PC-3 (cell line): ENCODE data around the gene STAG1. TPM values are rescaled to one million over a fixed set of nuclear protein-coding genes. Genes with fewer than 3 reads are reported as not detected.

Experiments used
- ATAC-seq: fragments of 200-7000 bp; cut with Tn5 transposase; 2 replicates; pipeline ENCODE4 v1.9.1; 2020; ENCODE audit warnings: mild to moderate bottlenecking, moderate library complexity
- BruUV-seq: library from RNA; stranded (reverse); fragments of 400-500 nt; replicated peaks from 2 replicates; lab custom pipeline; 2021; lab: Mats Ljungman, UMichigan
- CTCF ChIA-PET: fragments of 300-600 bp; sonication (Branson Sonifier 250); formaldehyde crosslinking; loops from one replicate; lab custom pipeline; 2022; ENCODE audit warnings: antibody characterized with exemption; lab: Charles Lee
- POLR2A ChIA-PET: fragments of 300-600 bp; sonication (Branson Sonifier 250); formaldehyde crosslinking; loops from one replicate; lab custom pipeline; 2022; ENCODE audit warnings: antibody characterized with exemption; ENCODE audit not compliant: unreplicated experiment; lab: Charles Lee
- DNase-seq: peaks from one replicate; pipeline ENCODE4 v3.0.0-alpha.2; 2015
- H2AFZ ChIP-seq: fragments of 300-600 bp; sonication (generic); 2 replicates; pipeline ENCODE4 v1.6.0; 2016; ENCODE audit warnings: antibody characterized with exemption, low read length
- H3F3A ChIP-seq: fragments of 300-600 bp; sonication (generic); one replicate; pipeline ENCODE4 v1.6.0; 2017; ENCODE audit warnings: antibody characterized with exemption, low read length, control low read depth, mild to moderate bottlenecking; ENCODE audit not compliant: unreplicated experiment
- H3K27ac ChIP-seq: fragments of 300-600 bp; sonication (generic); 2 replicates; pipeline ENCODE4 v1.5.1; 2016; ENCODE audit warnings: mild to moderate bottlenecking, low read length
- H3K27me3 ChIP-seq: fragments of 300-600 bp; sonication (generic); 2 replicates; pipeline ENCODE4 v1.6.1; 2016; ENCODE audit warnings: low read length, mixed read lengths
- H3K36me3 ChIP-seq: fragments of 300-600 bp; sonication (generic); 2 replicates; pipeline ENCODE4 v1.6.1; 2016; ENCODE audit warnings: low read depth, mixed run types, low read length, mixed read lengths
- H3K4me1 ChIP-seq: fragments of 300-600 bp; sonication (generic); 2 replicates; pipeline ENCODE4 v1.5.1; 2016; ENCODE audit warnings: low read length; ENCODE audit not compliant: insufficient read depth
- H3K4me2 ChIP-seq: fragments of 300-600 bp; sonication (generic); 2 replicates; pipeline ENCODE4 v1.6.0; 2016; ENCODE audit warnings: low read length
- H3K4me3 ChIP-seq: fragments of 300-600 bp; sonication (generic); 2 replicates; pipeline ENCODE4 v1.5.1; 2016; ENCODE audit warnings: mild to moderate bottlenecking, low read length, mixed read lengths
- H3K79me2 ChIP-seq: fragments of 300-600 bp; sonication (generic); 2 replicates; pipeline ENCODE4 v1.6.1; 2017; ENCODE audit warnings: low read length, mixed read lengths
- H3K9ac ChIP-seq: fragments of 300-600 bp; sonication (generic); 2 replicates; pipeline ENCODE4 v1.6.0; 2016; ENCODE audit warnings: mild to moderate bottlenecking, low read length
- H3K9me2 ChIP-seq: fragments of 300-600 bp; sonication (generic); replicated peaks from 2 replicates; pipeline ENCODE4 v1.6.1; 2016; ENCODE audit warnings: mixed run types, low read length, mixed read lengths
- H3K9me3 ChIP-seq: fragments of 300-600 bp; sonication (generic); 2 replicates; pipeline ENCODE4 v1.6.1; 2016; ENCODE audit warnings: low read length, mixed read lengths
- H4K20me1 ChIP-seq: fragments of 300-600 bp; sonication (generic); 2 replicates; pipeline ENCODE4 v1.6.1; 2016; ENCODE audit warnings: low read length, mixed read lengths
- EZH2 ChIP-seq: fragments of 300-600 bp; sonication (generic); IDR thresholded peaks from one replicate; pipeline ENCODE4 v1.6.1; 2017; ENCODE audit warnings: antibody characterized with exemption, mild to moderate bottlenecking, low read length; ENCODE audit not compliant: unreplicated experiment
- EZH2phosphoT487 ChIP-seq: fragments of 300-600 bp; sonication (generic); IDR thresholded peaks from 2 replicates; pipeline ENCODE4 v1.6.1; 2018; ENCODE audit warnings: mild to moderate bottlenecking, antibody characterized with exemption, low read length, borderline replicate concordance
- intact Hi-C: fragments of 100-400 bp; cut with micrococcal nuclease; formaldehyde crosslinking; loops from 2 replicates; pipeline ENCODE4 v1.9.0; 2023
- total RNA-seq: library from RNA; depleted of rRNA; stranded (reverse); fragments of >200 nt; gene quantifications from 2 replicates; pipeline ENCODE4 v1.2.3, GENCODE V29; 2014
- TF ChIP-seq, protein P1 (sequence below): fragments of 300-600 bp; sonication (generic); conservative IDR thresholded peaks from 2 replicates; pipeline ENCODE4 v1.5.1; 2017; ENCODE audit warnings: antibody characterized with exemption, low read depth, mild to moderate bottlenecking, low read length

The STAG1 gene
- total RNA-seq, 1 experiment from 2014 or later: 14.6 TPM

DNA sequence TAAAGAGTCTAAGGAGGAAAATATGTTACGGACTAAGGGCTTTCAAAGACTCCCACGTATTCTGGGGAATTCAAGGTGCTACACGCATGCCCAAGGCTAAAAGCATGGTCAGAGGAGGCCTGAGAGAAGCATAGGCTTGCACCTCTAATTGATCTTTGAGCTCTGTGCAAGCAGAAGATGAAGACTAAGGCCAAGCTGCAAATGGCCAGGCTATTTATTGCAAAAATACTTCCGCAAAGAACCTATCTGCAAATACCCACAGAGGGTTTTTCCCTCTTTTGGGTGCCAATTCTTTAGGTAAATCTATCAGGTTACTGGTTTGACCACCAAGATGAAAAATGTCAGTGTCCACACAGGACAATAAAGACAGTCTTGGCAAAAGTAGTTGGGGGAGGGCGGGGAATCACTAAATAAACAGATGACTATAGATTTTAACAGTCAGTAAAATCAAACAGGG is 119.5 kb downstream of the STAG1 start:
- no peaks in the 10 kb centered on the region for H3K9me2 ChIP-seq
- TF ChIP-seq EZH2phosphoT487 (no peak), EZH2 (no peak)
- TF ChIP-seq, protein P1, sequence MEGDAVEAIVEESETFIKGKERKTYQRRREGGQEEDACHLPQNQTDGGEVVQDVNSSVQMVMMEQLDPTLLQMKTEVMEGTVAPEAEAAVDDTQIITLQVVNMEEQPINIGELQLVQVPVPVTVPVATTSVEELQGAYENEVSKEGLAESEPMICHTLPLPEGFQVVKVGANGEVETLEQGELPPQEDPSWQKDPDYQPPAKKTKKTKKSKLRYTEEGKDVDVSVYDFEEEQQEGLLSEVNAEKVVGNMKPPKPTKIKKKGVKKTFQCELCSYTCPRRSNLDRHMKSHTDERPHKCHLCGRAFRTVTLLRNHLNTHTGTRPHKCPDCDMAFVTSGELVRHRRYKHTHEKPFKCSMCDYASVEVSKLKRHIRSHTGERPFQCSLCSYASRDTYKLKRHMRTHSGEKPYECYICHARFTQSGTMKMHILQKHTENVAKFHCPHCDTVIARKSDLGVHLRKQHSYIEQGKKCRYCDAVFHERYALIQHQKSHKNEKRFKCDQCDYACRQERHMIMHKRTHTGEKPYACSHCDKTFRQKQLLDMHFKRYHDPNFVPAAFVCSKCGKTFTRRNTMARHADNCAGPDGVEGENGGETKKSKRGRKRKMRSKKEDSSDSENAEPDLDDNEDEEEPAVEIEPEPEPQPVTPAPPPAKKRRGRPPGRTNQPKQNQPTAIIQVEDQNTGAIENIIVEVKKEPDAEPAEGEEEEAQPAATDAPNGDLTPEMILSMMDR: no peak
- ATAC-seq (peak; percentile 91), DNase-seq (peak; percentile 92)
- peak overlapping the region; percentile 80 for H3K4me2 ChIP-seq
- H3F3A ChIP-seq: peaks cover 4% of the 10 kb centered on the region
- H3K79me2 ChIP-seq: peaks cover 72% of the 10 kb centered on the region
- H3K27ac ChIP-seq: peak overlapping the region; percentile 89
- intact Hi-C loops: loop anchor here (2.0 to 10.0 kb wide), 2 partner anchors 88 to 120 kb away; partner anchors contain the start of gene STAG1
- H3K9me3 ChIP-seq: no peaks in the 10 kb centered on the region
- peaks cover 25% of the 10 kb centered on the region for H3K4me1 ChIP-seq
- peak overlapping the region; percentile 26; the same call in 1 of the 2 replicates for H3K9ac ChIP-seq
- no peak overlapping the region for H2AFZ ChIP-seq
- H3K36me3 ChIP-seq: no peaks in the 10 kb centered on the region
- ChIA-PET CTCF (interaction anchor here (0.5 to 1.0 kb wide), 2 partner anchors 10 to 120 kb away, joined by 3 to 13 read pairs; partner anchors contain the start of gene STAG1), POLR2A (no interaction called here)
- no peaks in the 10 kb centered on the region for H4K20me1 ChIP-seq
- no peaks in the 10 kb centered on the region for H3K27me3 ChIP-seq
- H3K4me3 ChIP-seq: peak overlapping the region; percentile 48
- no TSS peak for BruUV-seq

DNA sequence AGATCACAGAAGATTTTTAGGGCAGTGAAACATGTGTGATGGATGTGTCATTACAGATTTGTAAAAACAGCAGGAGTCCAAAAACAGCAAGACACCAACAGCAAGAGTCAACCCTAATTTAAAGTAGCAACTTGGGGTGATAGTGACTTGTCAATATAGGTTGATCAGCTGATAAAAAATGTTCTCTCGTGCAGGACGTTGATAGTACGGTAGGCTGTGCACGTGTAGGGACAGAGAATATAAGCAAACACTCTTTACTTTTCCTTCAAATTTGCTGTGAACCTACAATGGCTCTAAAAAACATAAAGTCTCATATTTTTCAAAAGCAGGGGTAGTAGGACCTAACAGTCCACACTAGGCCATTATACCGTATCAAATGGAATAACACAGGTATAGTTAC is 120.8 kb downstream of the STAG1 start:
- peak overlapping the region; percentile 77; the same call in 1 of the 2 replicates for H3K4me2 ChIP-seq
- intact Hi-C loops: loop anchor here (10.0 kb wide), 1 partner anchor 87 kb away; no protein-coding TSS in a partner anchor
- no peak overlapping the region for H3K9ac ChIP-seq
- no peaks in the 10 kb centered on the region for H4K20me1 ChIP-seq
- no peaks in the 10 kb centered on the region for H3K9me2 ChIP-seq
- TF ChIP-seq EZH2phosphoT487: no peak
- TF ChIP-seq, protein P1: no peak
- no peak for TF ChIP-seq EZH2
- no peaks in the 10 kb centered on the region for H3K9me3 ChIP-seq
- no TSS peak for BruUV-seq
- H3K4me1 ChIP-seq: peaks cover 29% of the 10 kb centered on the region
- H3K79me2 ChIP-seq: peaks cover 62% of the 10 kb centered on the region
- ATAC-seq (no peak), DNase-seq (no peak)
- H3K4me3 ChIP-seq: no peak overlapping the region
- H3F3A ChIP-seq: peaks cover 4% of the 10 kb centered on the region
- POLR2A ChIA-PET: no interaction called here
- CTCF ChIA-PET: no interaction called here
- H3K27ac ChIP-seq: no peak overlapping the region; the same call in 1 of the 2 replicates
- no peak overlapping the region for H2AFZ ChIP-seq
- no peaks in the 10 kb centered on the region for H3K27me3 ChIP-seq
- H3K36me3 ChIP-seq: no peaks in the 10 kb centered on the region

DNA sequence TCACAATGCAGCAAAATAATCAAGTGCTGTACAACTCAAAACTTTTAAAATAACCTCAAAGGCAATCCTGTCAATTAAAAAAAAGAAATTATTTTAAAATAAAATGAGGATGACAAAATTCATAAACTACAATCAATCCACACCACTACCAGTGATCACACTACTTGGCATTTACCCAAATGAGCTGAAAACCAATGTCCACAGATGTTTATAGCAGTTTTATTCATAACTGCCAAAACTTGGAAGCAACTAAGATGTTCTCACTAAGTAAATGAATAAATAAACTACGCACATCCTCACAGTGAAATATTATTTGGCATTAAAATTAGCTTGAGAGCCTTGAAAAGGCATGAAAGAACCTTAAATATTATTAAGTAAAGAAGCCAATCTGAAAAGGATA is 121.3 kb downstream of the STAG1 start:
- intact Hi-C loops: loop anchor here (10.0 kb wide), 1 partner anchor 86 kb away; no protein-coding TSS in a partner anchor
- H3K9me2 ChIP-seq: no peaks in the 10 kb centered on the region

More for the DNA sequence above, 121.3 kb downstream of the STAG1 start:
- Histone ChIP-seq H3K4me3 (no peak overlapping the region), H3F3A (peaks cover 4% of the 10 kb centered on the region), H3K27ac (no peak overlapping the region), H3K79me2 (peaks cover 57% of the 10 kb centered on the region), H3K4me1 (peaks cover 33% of the 10 kb centered on the region), H3K27me3 (no peaks in the 10 kb centered on the region), H3K9ac (no peak overlapping the region), H3K4me2 (no peak overlapping the region), H4K20me1 (no peaks in the 10 kb centered on the region), H3K36me3 (no peaks in the 10 kb centered on the region), H2AFZ (no peak overlapping the region), H3K9me3 (no peaks in the 10 kb centered on the region)
- BruUV-seq: no TSS peak
- ChIA-PET POLR2A (no interaction called here), CTCF (no interaction called here)
- TF ChIP-seq, protein P1: no peak
- TF ChIP-seq EZH2 (no peak), EZH2phosphoT487 (no peak)
- no peak for ATAC-seq
- no peak for DNase-seq
